ENCODE data around the gene SERTAD2.

The SERTAD2 gene

GRCh38 chr2:64697297-64698176, 43.8 kb upstream of the SERTAD2 start:
- no peak for TF ChIP-seq CTCF (IDR thresholded peaks at IDR 0.05; ENCODE audit: insufficient read depth, low read length, missing control alignments)
- DNase-seq (ENCODE audit: low read depth, low spot score): no peak
- POLR2A ChIA-PET: interaction anchor here (0.6 kb wide), 3 partner anchors 12 to 103 kb away, joined by 3 to 4 read pairs (median 4); no protein-coding TSS in a partner anchor
- CTCF ChIA-PET: interaction anchor here (2.1 kb wide), 1 partner anchor 43 kb away, joined by 14 read pairs; the partner anchor contains the start of gene SERTAD2
- no peak overlapping the region for H3K4me3 ChIP-seq (ENCODE audit: low read depth, low read length)

- no peak for DNase-seq (ENCODE audit: low read depth, low spot score)
- H3K4me3 ChIP-seq (ENCODE audit: low read depth, low read length): no peak overlapping the region
- ChIA-PET POLR2A (interaction anchor here (0.6 to 1.2 kb wide), 2 partner anchors 19 to 54 kb away, joined by 4 read pairs; no protein-coding TSS in a partner anchor), CTCF (interaction anchor here (1.1 to 2.1 kb wide), 3 partner anchors 10 to 54 kb away, joined by 4 to 14 read pairs (median 9); partner anchors contain the start of gene SERTAD2)
- TF ChIP-seq CTCF (IDR thresholded peaks at IDR 0.05; ENCODE audit: insufficient read depth, low read length, missing control alignments): no peak
Measured at GRCh38 chr2:64696636-64697035, 42.9 kb upstream of the SERTAD2 start.

- H3K4me3 ChIP-seq (ENCODE audit: low read depth, low read length): no peak overlapping the region
- TF ChIP-seq CTCF (IDR thresholded peaks at IDR 0.05; ENCODE audit: insufficient read depth, low read length, missing control alignments): no peak
- CTCF ChIA-PET: interaction anchor here (1.1 to 2.1 kb wide), 3 partner anchors 9 to 55 kb away, joined by 4 to 14 read pairs (median 9); partner anchors contain the start of gene SERTAD2
- DNase-seq (ENCODE audit: low read depth, low spot score): no peak
- POLR2A ChIA-PET: interaction anchor here (1.2 kb wide), 1 partner anchor 55 kb away, joined by 4 read pairs; no protein-coding TSS in a partner anchor
Measured at GRCh38 chr2:64695721-64696261, 42.1 kb upstream of the SERTAD2 start.

DNA sequence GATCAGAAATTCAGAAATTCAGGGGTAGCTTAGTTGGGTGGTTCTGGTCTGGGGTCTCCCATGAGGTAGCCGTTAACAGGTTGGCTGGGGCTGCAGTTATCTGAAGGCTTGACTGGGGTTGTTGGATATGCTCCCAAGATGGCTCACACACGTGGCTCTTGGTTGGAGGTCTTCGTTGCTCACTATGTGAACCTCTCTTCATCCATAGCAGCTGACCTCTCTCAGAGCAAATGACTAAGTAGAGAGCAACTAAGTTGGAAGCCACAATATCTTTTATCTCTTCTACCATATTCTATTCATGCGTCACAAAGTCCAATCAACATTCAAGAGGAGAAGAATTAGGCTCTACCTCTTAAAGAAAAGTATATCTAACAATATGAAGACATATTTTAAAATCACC, 38.7 kb upstream of the SERTAD2 start:
- no peak overlapping the region for H3K4me3 ChIP-seq (ENCODE audit: low read depth, low read length)
- ChIA-PET POLR2A (no interaction called here), CTCF (no interaction called here)
- no peak for DNase-seq (ENCODE audit: low read depth, low spot score)
- no peak for TF ChIP-seq CTCF (IDR thresholded peaks at IDR 0.05; ENCODE audit: insufficient read depth, low read length, missing control alignments)

- no peak for TF ChIP-seq CTCF (IDR thresholded peaks at IDR 0.05; ENCODE audit: insufficient read depth, low read length, missing control alignments)
- ChIA-PET POLR2A (no interaction called here), CTCF (interaction anchor here (1.7 kb wide), 1 partner anchor 184 kb away, joined by 6 read pairs; no protein-coding TSS in a partner anchor)
- DNase-seq (ENCODE audit: low read depth, low spot score): no peak
- H3K4me3 ChIP-seq (ENCODE audit: low read depth, low read length): no peak overlapping the region
Measured at GRCh38 chr2:64688909-64689308, 35.2 kb upstream of the SERTAD2 start.
